Activated CD4-positive, alpha-beta T cell treated with anti-CD3 and anti-CD28 coated beads, Interleukin-2, amount 50 U/mL, for 1 hour (primary cell): ENCODE data around the gene CKS2.

Source experiments
- DNase-seq: peaks from one replicate; pipeline ENCODE4 v3.0.0-alpha.2; 2020

The CKS2 gene

DNA sequence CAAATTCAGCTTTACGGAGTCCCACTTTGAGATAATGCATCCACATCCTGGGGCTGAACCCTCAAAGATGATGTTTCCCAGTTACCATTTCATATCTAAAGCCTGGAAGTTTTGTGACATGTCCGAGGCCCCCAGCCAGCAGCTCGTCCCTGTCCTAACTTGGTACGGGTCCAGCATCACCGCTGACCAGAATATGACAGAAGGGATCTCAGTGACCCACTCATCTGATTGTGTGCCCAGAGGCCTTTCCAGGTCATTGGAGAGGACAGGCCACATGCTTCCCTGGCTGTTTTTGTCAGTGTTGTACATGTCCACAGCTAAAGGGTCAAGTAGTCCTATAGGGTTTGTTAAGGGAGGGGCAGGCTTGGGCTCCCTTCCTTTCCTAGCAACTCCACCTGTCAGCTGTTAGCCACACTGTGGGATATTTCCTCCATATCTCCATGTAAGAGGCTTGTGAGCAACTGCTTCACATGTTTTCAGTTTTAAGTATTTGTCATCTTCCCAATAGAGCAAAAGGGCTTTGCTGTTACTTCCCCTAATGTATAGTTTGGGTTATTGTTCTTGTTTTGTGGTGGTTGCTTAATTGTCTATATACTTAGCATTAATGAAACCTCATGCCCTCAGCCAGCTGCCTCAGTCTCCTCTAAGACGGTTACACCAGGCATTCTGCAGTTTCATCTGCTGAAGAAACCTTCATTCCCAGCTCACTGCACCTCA, 40.7 kb downstream of the CKS2 start:
- DNase-seq: no peak

DNA sequence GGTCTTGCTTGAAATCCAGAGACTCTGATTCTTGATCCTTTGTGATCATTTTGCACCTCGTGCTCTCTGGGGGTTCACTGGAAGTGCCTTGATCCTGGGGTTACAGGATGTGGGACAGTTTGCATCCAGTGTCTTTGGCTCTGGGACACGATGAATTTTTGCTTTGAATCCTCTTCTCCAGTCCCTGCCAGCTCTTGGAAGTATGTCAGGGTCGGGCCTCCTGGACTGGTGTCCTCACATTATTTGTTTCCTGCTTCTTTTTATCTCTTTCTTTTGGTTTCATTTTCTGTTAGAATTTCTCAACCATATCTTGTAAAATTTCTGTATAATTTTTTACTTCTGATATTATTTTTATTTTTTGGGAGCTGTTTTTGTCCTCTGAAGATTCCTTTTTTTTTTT, 41.5 kb downstream of the CKS2 start:
- DNase-seq: no peak

DNA sequence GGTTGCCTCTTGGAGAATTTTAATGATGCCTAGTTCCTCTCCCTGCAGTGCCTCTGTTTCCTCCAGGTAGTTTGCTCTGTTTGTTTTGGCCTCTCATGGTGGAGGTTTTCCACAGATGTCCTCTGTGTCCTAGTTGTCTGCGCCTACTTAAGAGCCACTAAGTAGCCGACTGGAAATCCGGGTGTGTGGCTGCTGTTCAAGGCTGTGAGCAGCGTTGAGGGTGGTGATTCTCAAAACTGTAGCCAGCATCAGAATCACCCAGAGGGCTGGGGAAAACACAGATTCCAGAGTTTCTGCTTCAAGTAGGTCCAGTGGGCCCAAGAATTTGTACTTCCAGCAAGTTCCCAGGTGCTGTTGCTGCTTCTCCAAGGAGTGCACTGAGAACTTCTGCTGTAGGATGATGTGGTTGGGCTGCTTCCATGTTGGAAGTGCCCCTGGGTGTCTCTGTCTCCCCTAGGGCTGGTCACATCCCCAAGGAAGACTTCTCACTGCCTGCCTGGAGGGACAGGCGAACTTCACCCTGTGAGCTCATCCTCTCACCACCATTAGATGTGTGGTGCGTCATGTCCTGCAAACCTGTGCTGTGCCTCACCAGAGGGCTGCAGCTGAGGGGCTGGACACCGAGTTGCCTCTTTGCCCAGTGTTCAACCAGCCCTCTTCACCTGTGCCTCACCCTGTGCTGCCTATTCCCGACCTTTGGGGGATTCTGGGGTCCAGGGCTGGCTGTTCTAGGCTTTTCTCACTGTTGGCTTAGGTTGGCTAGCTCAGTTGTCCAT, 42.1 kb downstream of the CKS2 start:
- DNase-seq: no peak

DNA sequence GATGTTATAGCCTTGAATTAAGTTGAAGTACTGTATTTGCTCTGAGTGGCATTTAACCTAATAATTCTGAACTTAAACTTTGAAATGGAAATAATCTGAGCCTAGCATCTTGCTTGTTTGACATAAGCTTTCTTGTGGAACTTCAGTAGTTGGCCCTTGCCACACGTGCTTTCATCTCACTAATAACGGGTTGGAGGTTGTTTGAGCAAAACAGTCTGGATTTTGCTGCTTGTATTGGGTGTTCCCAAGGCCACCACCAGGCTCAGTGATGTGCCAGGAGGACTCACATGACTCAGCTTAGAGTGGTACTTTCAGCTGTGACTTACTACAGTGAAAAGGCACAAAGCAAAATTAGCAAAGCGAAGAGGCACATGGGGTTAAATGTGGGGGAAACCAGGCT, 43.0 kb downstream of the CKS2 start:
- no peak for DNase-seq

DNA sequence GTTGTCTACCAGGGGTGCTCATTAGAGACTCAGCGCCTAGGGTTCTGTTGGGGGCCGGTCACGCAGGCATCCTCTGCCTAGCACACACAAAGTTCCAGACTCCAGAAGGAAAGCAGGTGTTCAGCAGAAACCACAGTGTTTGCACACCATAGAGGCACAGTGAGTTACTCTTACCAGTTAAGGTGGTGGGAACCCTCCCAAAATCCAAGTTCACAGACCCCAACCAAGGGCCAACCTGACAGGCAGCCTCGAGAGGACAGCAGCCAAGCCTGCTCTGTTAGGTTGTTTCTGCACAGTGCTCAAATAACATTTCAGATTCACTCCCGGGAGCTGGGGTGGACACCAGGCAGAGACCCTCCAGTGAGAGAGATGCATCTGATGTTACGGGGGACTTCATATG, 43.5 kb downstream of the CKS2 start:
- DNase-seq: no peak

DNA sequence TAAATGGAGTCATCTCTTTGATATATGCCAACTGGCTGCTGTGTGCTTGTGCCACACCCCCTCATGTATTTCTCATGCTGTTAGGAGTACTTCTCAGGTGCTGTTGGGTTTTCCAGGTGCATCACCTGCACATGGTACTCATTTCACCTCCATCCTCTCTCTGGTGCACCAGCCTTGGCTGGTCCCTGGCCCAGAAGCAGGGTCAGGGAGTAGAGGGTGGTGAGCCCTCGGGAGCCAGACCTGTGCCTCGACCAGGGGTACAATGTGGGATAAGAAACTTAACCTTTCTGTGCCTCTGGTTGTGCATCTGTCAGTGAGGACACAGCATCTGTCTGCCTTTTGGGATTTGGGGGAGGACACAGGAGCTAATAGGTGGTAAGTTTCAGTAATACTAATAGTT, 45.8 kb downstream of the CKS2 start:
- DNase-seq: no peak

DNA sequence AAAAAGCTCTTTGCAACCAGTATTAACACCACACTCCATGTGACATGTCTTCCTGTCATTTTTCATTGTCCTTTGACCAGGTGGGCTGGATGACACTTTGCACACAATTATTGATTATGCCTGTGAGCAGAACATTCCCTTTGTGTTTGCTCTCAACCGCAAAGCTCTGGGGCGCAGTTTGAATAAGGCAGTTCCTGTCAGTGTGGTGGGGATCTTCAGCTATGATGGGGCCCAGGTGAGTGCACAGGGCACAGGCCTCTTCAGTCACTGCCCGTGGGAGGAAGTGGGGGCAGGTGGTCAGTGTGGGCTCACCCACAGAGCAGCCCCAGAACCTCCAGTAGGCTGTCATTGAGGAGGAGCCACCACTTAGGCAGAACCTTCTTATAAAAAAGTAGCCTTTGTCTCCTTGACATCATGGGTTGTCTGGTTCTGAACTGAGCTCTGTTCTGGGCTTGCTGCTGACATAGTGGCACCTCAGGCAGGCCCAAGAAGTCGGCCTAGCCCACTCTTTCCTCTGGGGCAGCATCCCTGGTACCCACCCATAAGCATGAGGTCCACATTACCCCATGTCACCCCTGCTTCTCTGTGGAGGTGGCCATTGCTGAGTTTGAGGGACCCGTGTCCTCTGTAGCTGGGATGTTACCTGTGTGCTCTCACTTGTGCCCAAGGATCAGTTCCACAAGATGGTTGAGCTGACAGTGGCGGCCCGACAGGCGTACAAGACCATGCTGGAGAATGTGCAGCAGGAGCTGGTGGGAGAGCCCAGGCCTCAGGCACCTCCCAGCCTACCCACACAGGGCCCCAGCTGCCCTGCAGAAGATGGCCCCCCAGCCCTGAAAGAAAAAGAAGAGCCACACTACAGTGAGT, 46.6 kb downstream of the CKS2 start:
- no peak for DNase-seq

DNA sequence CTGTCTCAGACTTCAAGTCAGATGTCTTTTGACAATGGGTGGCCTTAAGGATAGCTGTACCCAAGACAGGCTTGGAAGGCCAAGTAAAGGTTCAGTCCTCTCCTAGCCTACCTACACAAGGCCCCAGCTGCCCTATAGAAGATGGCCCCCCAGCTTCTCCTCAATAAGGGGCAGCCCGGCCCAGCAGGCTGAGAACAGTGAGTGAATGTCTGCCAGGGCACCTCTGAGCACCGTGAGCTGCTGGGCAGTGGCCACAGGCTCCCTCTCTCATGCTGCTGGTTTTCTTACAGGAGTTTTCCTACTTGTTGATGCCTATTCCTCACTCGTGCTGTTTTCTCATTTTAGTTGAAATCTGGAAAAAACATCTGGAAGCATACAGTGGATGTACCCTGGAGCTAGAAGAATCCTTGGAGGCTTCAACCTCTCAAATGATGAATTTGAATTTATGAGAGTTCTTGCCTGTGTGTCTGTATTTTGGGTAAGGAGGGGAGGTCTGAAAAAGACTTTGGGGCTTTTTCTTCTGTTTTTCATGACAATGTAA, 47.5 kb downstream of the CKS2 start:
- DNase-seq: no peak

DNA sequence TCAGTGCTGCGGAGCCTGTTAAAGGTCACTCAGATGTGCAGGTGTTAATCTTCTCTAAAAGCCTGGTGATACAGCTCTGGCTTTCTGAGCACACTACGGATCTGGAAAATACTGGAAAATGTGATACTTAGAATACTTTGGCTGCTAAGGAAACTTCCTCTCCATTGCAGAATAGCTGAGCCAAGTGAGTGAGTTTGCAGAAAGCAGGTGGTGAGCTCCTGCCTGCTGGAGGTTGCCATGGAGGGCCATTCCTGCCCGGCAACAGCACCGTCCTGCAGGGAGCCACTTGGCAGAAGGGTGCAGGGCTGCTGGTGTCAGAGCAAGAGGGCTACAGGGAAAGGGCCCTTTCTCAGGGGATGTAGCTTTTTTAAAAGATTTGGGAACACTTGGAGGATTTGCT, 48.0 kb downstream of the CKS2 start:
- no peak for DNase-seq

DNA sequence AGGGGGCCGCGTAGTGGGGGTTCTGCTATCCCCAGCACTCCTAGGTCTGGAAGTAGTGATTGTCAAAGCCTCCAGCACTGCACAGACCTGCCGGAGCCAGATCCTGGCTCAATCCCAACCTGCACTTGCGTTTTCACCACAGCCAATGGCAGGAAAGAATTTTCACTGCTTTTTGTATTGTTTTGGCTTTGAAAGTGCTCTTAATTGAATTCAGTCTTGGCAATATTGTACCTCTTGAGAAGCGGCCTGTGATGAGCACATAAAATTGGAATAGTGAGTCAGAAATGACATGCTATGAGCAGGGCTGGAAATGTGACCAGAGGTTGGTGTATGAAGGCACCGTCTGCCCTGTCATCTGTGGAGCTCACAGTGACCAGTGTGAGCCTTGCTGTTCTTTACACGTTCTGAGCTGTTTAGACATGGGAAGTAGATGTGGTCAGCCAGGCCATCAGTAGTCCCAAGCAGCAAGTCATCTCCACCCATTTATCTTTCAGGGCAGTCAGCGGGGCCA, 48.8 kb downstream of the CKS2 start:
- no peak for DNase-seq

DNA sequence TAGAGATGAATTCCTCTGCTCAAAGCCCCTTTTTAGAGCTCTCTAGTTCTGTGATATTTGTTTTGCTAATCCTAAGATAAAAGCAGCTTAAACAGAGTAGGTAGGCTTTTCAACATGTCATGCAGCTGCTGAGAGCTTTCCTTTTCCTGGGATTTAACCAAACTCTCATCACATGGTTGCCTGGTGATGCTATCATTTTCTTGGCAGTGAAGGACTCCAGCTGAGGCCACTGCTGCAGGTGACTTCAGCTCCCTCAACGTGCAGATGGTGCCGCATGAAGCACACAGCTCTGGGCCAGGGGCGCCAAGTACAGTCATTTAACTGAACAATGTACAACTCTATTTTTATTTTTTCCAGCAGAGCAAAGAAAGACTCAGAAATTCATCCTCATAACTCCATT, 49.5 kb downstream of the CKS2 start:
- no peak for DNase-seq

DNA sequence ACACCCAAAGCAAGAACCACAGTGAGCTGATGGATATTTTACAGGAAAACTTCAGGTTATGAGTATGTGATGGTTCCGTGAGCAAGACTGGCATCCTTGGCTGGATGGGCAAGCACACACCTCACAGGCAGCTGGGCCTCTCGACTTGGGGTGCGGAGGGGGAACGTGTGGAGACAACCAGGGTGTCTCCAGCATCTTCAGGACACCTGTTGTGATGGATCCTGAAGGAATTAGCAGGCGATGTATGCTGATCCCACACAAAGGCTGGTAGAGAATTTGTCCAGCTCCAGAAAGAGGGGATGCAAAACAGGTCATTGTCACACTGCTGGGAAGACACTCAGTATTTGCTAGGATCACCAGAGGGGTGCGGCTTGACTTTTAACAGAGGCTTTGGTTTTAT, 50.0 kb downstream of the CKS2 start:
- no peak for DNase-seq

DNA sequence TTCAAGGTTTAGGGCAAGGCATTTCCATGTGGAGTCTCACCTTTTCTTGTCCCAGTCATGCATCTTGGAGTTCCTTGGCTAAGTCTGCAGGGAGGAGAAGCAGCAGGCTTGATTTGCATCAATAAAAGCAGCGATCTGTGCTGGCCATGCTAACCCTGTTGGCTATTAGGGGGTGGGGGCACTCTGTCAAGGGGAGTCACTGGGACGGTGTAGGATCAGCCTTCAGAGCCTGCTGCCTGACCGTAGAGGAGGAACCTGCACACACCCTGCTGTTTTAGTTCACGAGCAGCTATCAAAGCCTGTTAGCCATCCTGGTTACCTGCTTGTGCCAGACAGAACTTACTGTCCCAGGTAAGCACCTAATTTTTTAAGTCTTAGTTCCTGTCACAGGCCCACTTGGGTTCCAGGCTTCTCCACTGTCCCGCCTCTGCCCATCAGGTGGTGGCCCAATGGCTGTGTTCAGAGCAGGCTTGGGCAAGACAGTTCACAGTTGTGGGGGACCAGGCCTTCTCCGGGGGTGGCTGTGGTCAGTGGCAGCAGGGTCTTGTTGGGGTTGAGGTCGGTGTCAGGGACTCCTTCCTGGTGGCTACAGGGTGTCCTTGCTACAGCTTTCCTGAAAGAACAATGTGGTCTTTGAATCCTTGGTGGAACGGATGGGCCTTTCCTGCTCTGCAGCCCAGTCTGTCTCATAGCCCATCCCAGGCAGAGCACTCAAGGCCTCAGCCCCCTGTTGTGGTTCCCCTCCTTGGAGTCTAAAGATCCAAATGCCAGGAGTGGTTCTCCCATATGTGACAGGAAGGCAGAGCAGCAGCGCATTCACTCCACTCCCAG, 51.0 kb downstream of the CKS2 start:
- no peak for DNase-seq

DNA sequence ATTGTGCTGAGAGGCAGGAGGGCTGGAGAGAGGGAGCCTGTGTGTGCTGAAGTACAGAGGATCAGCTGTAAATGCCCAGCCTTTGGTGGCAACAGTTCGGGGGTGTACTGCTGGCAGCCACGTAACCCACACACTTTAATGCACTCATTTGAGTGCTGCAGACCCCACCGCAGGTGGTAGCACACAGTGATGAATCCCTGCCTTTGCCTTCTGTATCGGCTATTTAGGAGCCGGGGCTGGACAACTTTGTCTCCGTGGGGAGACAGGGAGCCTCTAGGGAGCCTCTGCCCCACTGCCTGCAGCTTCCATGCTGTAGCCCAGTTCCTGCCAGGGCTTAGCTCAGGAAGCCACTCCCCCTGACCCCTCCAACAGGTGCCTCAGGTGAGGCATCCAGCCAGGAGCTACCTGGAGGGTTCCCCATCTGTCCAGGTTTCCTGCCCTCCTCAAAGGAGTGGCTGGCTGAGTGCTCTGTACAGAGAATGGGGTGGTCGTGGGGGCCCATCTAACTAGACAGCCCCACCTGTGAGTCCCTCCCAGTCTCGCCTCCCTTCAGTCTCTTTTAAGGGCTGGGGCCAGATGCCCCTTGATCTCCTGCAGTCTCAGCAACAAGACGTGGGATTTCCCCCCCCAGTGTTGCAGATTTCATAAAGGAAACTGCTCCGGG, 51.8 kb downstream of the CKS2 start:
- no peak for DNase-seq

DNA sequence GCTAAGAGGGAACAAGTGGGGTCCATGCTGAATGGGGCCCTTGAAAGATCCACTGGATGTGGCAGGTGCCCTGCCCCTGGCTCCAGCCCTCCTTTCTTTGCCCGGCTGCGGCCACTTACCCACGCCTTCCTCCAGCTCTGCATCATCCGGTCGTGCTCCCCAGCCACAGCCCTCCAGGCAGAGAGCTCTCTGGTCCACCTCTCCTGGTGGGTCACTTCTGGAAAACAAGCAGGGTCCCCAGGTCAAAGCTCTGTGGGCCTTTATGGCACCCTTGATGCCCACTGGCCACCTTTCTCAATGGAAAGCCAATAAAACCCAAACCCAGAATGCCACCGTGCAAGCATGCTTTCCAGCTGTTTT, 52.3 kb downstream of the CKS2 start:
- DNase-seq: no peak

DNA sequence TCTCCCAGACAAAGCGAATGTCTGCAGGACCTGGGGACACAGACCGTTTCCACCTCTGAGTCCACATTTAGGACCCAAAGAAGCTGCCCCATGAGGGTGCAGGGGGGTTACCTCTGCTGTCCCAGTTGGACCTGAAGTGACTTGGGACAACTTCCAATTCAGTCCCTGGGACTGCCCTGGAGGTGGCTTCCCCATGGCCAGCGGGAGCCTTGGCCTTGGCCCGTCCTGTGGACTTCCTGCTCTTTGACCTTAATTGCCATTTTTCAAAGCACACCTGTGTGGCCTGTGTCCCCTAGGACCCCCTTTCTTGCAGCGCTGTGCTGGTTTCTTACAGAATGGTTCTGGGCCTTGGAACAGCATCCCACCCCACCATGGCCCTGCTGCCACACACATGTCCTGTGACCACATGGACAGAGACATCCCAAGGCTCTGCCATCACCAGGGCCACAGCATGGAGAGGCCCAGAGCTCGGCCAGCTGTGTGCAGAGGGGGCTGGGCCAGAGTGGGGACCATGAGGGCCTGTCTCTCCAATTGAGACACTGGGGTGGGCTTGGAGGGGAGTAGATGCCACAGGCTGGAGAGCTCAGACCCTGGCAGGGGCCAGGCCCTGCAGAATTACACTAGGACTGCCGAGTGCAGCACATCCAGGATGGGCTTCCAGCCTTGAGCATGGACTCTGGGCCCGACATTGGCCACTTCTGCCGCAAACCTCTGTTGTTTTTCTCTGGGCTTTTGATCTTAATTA, 53.1 kb downstream of the CKS2 start:
- DNase-seq: no peak

DNA sequence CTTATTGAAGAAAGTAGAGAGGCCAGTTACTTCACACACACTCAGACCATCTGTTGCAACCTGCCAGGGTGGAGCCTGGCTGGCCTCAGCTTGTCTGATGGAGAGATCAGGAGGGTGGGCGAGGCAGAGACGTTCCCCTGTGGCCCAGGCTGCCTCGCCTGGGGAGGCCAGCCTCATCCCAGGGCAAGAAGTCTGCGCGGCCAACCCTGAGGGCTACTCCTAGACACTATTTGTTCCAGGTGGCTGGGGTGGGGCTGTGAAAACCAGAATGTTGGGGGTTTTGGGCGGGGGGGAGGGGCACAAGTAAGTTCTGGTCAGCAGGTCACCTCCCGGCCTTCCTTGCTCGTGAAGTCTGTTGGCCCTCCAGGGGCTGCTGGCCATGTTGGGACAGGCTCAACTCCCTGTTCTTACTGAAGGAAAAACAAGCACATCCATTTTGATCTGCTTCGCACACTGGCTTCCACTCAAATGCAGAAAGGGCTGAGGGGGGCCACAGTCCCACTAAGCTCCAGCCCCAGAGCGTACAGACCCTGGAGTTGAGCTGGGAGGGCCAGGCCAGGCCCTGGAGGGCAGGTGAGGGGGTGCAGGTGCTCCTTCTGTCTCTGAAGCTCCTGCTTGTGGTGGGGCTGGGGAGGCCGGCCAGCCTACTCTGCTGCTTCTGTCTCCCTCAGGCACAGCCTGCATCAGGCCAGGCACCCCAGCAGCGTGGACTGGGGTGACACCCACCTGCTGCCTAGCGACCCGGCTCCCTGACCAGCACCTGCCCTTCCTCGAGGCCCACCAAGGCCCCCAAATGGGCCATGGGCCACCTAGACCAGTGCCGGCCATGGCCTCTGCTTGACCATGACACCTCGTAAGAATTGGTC, 53.9 kb downstream of the CKS2 start:
- no peak for DNase-seq

DNA sequence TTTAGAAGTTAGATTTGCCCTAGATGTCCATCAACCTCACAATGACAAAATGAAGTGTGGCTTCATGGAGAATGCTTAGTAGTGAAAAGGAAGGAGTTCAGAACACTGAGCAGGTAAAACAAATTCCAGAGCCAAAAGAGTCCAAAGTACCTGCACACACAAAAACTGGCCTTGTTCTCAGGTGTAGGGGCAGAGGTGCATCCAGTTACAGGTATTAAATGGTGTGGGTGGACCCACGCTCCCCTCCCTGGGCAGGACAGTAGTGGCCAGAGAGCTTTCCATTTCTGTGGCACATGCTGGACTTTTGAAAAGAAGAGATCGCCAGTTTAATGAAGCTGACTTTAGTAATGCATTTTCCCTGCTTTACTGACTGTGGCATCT, 54.5 kb downstream of the CKS2 start:
- DNase-seq: no peak
